ENCODE results near the gene RABL6.
A peak's percentile ranks its signal among the peaks of the same experiment; 100 is the strongest.
"Not testable (repeated sequence)": the region's sequence is repeated elsewhere in the genome, so short reads cannot be mapped to it uniquely, and the experiment has no call there.

RABL6 gene

DNA sequence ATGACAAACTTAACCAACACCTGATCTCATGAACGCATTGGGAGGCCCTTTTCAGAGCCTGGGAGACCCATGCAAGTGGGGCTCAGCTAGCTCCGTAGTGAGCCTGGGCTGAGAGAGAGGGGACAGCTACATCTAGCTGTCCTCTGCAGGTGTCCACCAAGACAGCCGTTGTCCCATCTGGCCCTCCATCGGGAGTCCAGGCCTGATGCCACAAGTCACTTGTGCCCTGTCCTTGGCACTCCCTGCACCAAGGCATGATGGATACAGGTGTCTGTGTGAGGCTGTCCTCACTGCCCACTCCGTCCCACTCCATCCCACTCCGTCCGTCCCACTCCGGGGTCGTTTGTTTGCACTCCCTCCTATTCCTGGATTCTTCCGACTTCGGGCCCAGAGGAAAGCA, 60.9 kb downstream of the RABL6 start:
- peaks cover 0 to 3% (median 0%) of the 10 kb centered on the region in 5 donors for H3K9me3 ChIP-seq (ENCODE audit: control insufficient read depth in 5 of 5, low read length in 5 of 5)
- peaks cover 0 to 4% (median 3%) of the 10 kb centered on the region in 5 donors for H3K36me3 ChIP-seq (ENCODE audit: control insufficient read depth in 5 of 5, insufficient read depth in 5 of 5, low read length in 5 of 5)
- H3K27ac ChIP-seq (ENCODE audit: low read depth, low read length): no peak overlapping the region
- H3K4me3 ChIP-seq (ENCODE audit: low read depth in 1 of 5, low read length in 5 of 5): no peak overlapping the region
- H3K9ac ChIP-seq (ENCODE audit: low read length in 5 of 5): no peak overlapping the region
- H3K4me1 ChIP-seq (ENCODE audit: control insufficient read depth in 5 of 5, insufficient read depth in 5 of 5, low read length in 5 of 5): peaks cover 2 to 20% (median 18%) of the 10 kb centered on the region in 5 donors
- H3K27me3 ChIP-seq (ENCODE audit: control insufficient read depth in 5 of 5, insufficient read depth in 4 of 5, low read length in 5 of 5): no peaks in the 10 kb centered on the region

DNA sequence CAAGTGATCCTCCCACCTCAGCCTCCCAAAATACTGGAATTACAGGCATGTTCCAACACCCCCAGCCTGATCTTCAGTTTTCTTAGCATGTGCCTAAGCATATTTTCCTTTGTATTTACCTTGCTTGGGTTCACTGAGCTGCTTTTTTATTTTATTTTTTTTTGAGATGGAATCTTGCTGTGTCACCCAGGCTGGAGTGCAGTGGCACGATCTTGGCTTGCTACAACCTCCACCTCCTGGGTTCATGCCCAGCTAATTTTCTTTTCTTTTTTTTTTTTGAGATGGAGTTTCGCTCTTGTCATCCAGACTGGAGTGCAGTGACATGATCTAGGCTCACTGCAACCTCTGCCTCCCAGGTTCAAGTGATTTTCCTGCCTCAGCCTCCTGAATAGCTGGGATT, 61.9 kb downstream of the RABL6 start:
- H3K36me3 ChIP-seq (ENCODE audit: control insufficient read depth in 5 of 5, insufficient read depth in 5 of 5, low read length in 5 of 5); H3K27me3 ChIP-seq (ENCODE audit: control insufficient read depth in 5 of 5, insufficient read depth in 4 of 5, low read length in 5 of 5); H3K4me3 ChIP-seq (ENCODE audit: low read depth in 1 of 5, low read length in 5 of 5); H3K9me3 ChIP-seq (ENCODE audit: control insufficient read depth in 5 of 5, low read length in 5 of 5); H3K9ac ChIP-seq (ENCODE audit: low read length in 5 of 5); H3K27ac ChIP-seq (ENCODE audit: low read depth, low read length): not testable (repeated sequence)
- peaks cover 2 to 17% (median 12%) of the 10 kb centered on the region in 5 donors for H3K4me1 ChIP-seq (ENCODE audit: control insufficient read depth in 5 of 5, insufficient read depth in 5 of 5, low read length in 5 of 5)

DNA sequence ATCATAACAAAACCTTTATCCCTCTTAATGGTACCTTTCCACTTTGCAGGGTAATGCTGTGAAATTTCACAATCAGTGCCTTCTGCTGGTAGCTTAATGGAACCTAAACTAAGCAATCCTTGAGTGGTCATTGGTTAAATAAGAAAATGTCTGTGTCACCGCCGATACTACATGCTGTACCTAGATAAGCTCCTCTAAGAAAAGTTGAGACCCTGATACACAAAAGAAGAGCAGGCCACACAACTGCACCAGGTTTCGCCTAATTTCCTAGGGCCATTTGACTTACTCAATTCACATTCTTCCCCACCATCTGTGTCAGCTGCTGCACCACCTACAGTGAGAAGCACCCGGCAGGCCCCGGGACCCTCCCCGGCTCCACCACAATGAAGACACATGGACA, 67.4 kb downstream of the RABL6 start:
- Histone ChIP-seq H3K4me1 (ENCODE audit: control insufficient read depth in 5 of 5, insufficient read depth in 5 of 5, low read length in 5 of 5) (no peaks in the 10 kb centered on the region), H3K36me3 (ENCODE audit: control insufficient read depth in 5 of 5, insufficient read depth in 5 of 5, low read length in 5 of 5) (no peaks in the 10 kb centered on the region), H3K4me3 (ENCODE audit: low read depth in 1 of 5, low read length in 5 of 5) (no peak overlapping the region), H3K27ac (ENCODE audit: low read depth, low read length) (no peak overlapping the region), H3K27me3 (ENCODE audit: control insufficient read depth in 5 of 5, insufficient read depth in 4 of 5, low read length in 5 of 5) (no peaks in the 10 kb centered on the region), H3K9ac (ENCODE audit: low read length in 5 of 5) (no peak overlapping the region), H3K9me3 (ENCODE audit: control insufficient read depth in 5 of 5, low read length in 5 of 5) (no peaks in the 10 kb centered on the region)

DNA sequence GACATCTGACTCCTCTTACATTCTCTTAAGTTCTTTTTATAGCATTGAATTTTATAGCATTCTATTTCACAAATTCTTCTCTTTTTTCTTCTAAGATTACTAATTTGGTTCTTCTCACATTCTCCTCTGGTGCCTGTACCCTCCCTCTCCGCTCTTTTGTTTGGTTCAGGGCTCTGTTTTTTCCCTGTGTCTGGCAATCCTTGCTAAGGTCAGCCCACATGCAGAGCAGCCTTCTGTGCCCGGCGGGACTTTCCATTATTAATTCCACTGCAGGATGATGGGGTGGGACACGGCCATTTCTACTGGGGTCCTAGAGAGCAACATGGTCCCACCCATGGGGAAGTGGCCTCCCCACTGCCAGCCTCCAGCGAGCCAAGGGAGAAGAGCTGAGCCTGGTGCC, 68.7 kb downstream of the RABL6 start:
- no peak overlapping the region for H3K9ac ChIP-seq (ENCODE audit: low read length in 5 of 5)
- H3K4me3 ChIP-seq (ENCODE audit: low read depth in 1 of 5, low read length in 5 of 5): no peak overlapping the region
- H3K27ac ChIP-seq (ENCODE audit: low read depth, low read length): no peak overlapping the region
- H3K27me3 ChIP-seq (ENCODE audit: control insufficient read depth in 5 of 5, insufficient read depth in 4 of 5, low read length in 5 of 5): peaks cover 0 to 2% (median 0%) of the 10 kb centered on the region in 5 donors
- no peaks in the 10 kb centered on the region for H3K9me3 ChIP-seq (ENCODE audit: control insufficient read depth in 5 of 5, low read length in 5 of 5)
- no peaks in the 10 kb centered on the region for H3K36me3 ChIP-seq (ENCODE audit: control insufficient read depth in 5 of 5, insufficient read depth in 5 of 5, low read length in 5 of 5)
- peaks cover 0 to 2% (median 1%) of the 10 kb centered on the region in 5 donors for H3K4me1 ChIP-seq (ENCODE audit: control insufficient read depth in 5 of 5, insufficient read depth in 5 of 5, low read length in 5 of 5)

DNA sequence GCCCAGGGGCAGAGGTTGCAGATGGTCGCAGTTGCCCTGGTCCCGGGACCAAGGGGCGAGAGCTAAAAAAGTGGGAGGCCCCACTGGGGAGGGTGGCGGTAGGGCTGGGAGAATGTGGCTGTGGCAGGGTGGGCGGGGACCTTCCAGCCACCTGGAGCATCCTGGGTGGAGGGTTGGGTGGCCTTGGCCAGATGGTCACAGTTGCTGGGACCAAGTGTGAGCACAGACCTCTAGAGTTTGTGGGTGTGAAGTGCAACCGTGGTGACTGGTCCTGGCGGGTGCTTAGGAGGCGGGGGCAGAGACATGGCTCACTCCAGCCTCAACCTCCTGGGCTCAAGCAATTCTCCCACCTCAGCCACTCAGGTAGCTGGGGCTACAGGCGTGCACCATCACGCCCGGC, 72.9 kb downstream of the RABL6 start:
- no peak overlapping the region for H3K27ac ChIP-seq (ENCODE audit: low read depth, low read length)

DNA sequence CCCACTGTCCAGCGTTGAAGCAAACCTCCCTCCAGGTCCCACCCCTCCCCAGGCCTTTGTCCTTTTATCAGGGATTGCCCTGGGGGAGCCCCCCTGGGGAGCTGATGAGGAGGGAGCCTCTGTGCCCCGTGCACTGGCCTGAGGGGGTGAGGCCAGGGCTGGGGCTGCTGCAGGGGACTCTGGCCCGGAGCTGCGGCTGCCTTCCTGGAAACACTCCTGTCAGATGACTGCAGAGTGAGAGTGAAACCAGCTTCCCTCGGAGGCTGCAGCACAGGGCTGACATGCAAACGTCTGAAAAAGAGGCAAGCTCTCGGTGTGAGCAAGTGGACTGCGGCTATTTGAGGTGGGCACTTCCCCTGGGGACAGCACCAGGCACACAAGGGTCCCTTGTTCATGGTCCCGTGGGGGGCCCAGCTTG, 74.0 kb downstream of the RABL6 start:
- H3K4me1 ChIP-seq (ENCODE audit: control insufficient read depth in 5 of 5, insufficient read depth in 5 of 5, low read length in 5 of 5): peaks cover 2 to 27% (median 18%) of the 10 kb centered on the region in 5 donors
- no peak overlapping the region for H3K27ac ChIP-seq (ENCODE audit: low read depth, low read length)
- peaks cover 0 to 11% (median 0%) of the 10 kb centered on the region in 5 donors for H3K27me3 ChIP-seq (ENCODE audit: control insufficient read depth in 5 of 5, insufficient read depth in 4 of 5, low read length in 5 of 5)
- peak overlapping the region in 3 of 5 donors; percentile 27 to 58 (median 50) for H3K4me3 ChIP-seq (ENCODE audit: low read depth in 1 of 5, low read length in 5 of 5)
- H3K9me3 ChIP-seq (ENCODE audit: control insufficient read depth in 5 of 5, low read length in 5 of 5): no peaks in the 10 kb centered on the region
- H3K36me3 ChIP-seq (ENCODE audit: control insufficient read depth in 5 of 5, insufficient read depth in 5 of 5, low read length in 5 of 5): no peaks in the 10 kb centered on the region
- peak overlapping the region in 2 of 5 donors; percentile 51 to 60 for H3K9ac ChIP-seq (ENCODE audit: low read length in 5 of 5)

More for the DNA sequence above, 72.9 kb downstream of the RABL6 start:
- Histone ChIP-seq H3K9ac (ENCODE audit: low read length in 5 of 5) (no peak overlapping the region), H3K27me3 (ENCODE audit: control insufficient read depth in 5 of 5, insufficient read depth in 4 of 5, low read length in 5 of 5) (peaks cover 0 to 11% (median 0%) of the 10 kb centered on the region in 5 donors), H3K4me3 (ENCODE audit: low read depth in 1 of 5, low read length in 5 of 5) (no peak overlapping the region), H3K9me3 (ENCODE audit: control insufficient read depth in 5 of 5, low read length in 5 of 5) (no peaks in the 10 kb centered on the region), H3K4me1 (ENCODE audit: control insufficient read depth in 5 of 5, insufficient read depth in 5 of 5, low read length in 5 of 5) (peaks cover 2 to 21% (median 16%) of the 10 kb centered on the region in 5 donors), H3K36me3 (ENCODE audit: control insufficient read depth in 5 of 5, insufficient read depth in 5 of 5, low read length in 5 of 5) (no peaks in the 10 kb centered on the region)

DNA sequence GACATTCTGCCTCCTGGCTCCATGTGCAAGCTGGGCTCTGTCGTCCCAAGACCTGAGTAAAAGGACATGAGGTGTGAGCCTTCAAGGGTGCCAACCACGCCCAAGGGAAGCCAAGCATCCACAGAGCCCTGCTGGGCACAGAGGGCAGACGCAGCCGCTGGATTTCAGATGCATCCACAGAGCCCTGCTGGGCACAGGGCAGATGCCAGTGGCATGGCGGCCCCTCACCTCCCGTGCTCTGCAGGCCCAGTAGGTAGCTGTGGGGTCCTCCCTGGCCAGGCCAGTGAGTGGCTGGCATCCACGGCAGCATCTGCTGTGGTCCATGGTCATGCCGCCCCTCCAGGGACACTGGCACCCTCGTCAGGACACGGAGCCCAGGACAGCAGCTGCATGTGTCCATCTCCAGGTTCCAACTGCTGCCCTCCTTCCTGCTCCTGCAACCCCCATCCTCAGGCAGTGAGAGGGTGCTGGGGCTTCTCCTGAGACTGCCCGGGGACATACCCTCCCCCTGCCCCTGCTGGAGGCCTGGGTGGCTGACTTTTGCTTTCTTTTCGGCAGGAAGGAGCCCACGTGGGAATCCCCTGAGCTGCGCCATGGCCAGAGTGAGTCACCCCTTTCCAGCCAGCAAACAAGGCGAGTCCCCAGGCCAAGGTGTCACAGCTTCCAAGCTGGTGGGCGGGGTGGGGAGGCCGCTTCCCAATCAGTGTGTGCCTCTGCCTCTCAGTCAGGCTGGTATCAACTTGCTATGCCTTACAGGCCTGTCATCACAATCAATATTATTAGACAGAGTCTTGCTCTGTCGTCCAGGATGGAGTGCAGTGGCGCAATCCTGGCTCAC, 74.6 kb downstream of the RABL6 start:
- Histone ChIP-seq H3K36me3 (ENCODE audit: control insufficient read depth in 5 of 5, insufficient read depth in 5 of 5, low read length in 5 of 5) (no peaks in the 10 kb centered on the region), H3K27me3 (ENCODE audit: control insufficient read depth in 5 of 5, insufficient read depth in 4 of 5, low read length in 5 of 5) (peaks cover 0 to 11% (median 0%) of the 10 kb centered on the region in 5 donors), H3K9me3 (ENCODE audit: control insufficient read depth in 5 of 5, low read length in 5 of 5) (no peaks in the 10 kb centered on the region), H3K4me3 (ENCODE audit: low read depth in 1 of 5, low read length in 5 of 5) (peak overlapping the region in 4 of 5 donors; percentile 43 to 58 (median 49)), H3K9ac (ENCODE audit: low read length in 5 of 5) (peak overlapping the region in 2 of 5 donors; percentile 51 to 60), H3K27ac (ENCODE audit: low read depth, low read length) (no peak overlapping the region), H3K4me1 (ENCODE audit: control insufficient read depth in 5 of 5, insufficient read depth in 5 of 5, low read length in 5 of 5) (peaks cover 2 to 33% (median 24%) of the 10 kb centered on the region in 5 donors)

DNA sequence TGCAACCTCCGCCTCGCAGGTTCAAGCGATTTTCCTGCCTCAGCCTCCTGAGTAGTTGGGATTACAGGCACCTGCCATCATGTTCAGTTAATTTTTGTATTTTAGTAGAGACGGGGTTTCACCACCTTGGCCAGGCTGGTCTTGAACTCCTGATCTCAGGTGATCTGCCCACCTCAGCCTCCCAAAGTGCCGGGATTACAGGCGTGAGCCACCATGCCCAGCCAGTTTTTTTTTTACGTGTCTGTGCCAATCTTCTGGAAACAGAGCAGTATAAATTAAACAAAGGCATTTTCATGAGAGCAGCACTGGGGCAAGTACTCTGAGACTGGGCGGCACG, 75.2 kb downstream of the RABL6 start:
- Histone ChIP-seq H3K27me3 (ENCODE audit: control insufficient read depth in 5 of 5, insufficient read depth in 4 of 5, low read length in 5 of 5) (peaks cover 0 to 11% (median 0%) of the 10 kb centered on the region in 5 donors), H3K4me3 (ENCODE audit: low read depth in 1 of 5, low read length in 5 of 5) (peak overlapping the region in 1 of 5 donors; percentile 58), H3K4me1 (ENCODE audit: control insufficient read depth in 5 of 5, insufficient read depth in 5 of 5, low read length in 5 of 5) (peaks cover 2 to 36% (median 27%) of the 10 kb centered on the region in 5 donors)
- H3K9ac ChIP-seq (ENCODE audit: low read length in 5 of 5); H3K9me3 ChIP-seq (ENCODE audit: control insufficient read depth in 5 of 5, low read length in 5 of 5); H3K36me3 ChIP-seq (ENCODE audit: control insufficient read depth in 5 of 5, insufficient read depth in 5 of 5, low read length in 5 of 5); H3K27ac ChIP-seq (ENCODE audit: low read depth, low read length): not testable (repeated sequence)

DNA sequence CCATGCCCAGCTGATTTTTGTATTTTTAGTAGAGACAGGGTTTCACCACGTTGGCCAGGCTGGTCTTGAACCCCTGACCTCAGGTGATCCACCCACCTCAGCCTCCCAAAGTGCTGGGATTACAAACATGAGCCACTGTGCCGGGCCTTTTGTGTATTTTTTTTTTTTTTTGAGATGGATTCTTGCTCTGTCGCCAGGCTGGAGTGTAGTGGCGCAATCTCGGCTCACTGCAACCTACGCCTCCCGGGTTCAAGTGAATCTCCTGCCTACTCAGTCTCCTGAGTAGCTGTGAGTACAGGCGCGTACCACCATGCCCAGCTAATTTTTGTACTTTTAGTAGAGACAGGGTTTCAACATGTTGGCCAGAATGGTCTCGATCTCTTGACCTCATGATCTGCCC, 75.9 kb downstream of the RABL6 start:
- H3K36me3 ChIP-seq (ENCODE audit: control insufficient read depth in 5 of 5, insufficient read depth in 5 of 5, low read length in 5 of 5); H3K9ac ChIP-seq (ENCODE audit: low read length in 5 of 5); H3K27ac ChIP-seq (ENCODE audit: low read depth, low read length); H3K4me3 ChIP-seq (ENCODE audit: low read depth in 1 of 5, low read length in 5 of 5); H3K9me3 ChIP-seq (ENCODE audit: control insufficient read depth in 5 of 5, low read length in 5 of 5): not testable (repeated sequence)
- H3K27me3 ChIP-seq (ENCODE audit: control insufficient read depth in 5 of 5, insufficient read depth in 4 of 5, low read length in 5 of 5): peaks cover 0 to 11% (median 0%) of the 10 kb centered on the region in 5 donors
- peaks cover 2 to 36% (median 27%) of the 10 kb centered on the region in 5 donors for H3K4me1 ChIP-seq (ENCODE audit: control insufficient read depth in 5 of 5, insufficient read depth in 5 of 5, low read length in 5 of 5)

DNA sequence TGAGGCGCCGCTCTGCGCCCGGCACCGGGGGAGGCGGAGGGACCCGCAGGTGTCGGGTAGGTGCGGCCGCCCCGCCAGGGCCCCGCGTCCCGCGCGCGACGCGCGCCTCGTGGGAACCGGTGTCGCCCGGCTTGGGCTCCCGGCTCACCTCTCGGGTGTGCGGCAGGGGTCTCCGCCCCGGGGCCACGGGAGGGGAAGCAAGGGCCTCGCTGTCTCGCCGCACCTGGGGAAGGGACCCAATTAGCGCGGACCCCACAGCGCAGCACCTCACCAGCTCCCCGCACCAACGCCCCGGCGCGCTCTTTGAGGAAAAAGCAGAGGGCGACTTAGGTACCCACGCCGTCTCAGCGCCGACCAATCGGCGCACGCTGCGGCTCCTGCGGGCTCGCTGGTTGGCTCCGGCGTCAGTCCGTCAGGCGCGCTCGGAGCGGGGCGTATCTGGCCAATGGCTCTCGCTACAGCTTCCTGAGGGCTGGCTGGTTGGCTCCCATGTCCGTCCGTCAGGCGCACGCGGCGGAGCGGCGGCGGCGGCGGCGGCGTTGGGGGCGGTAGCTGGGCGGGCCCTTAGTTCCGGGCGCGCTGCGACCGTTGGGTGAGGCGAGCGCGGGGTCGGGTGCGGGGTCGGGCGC, 78.3 kb downstream of the RABL6 start, which contains the start of gene TRAF2:
Gene TRAF2 (plus strand): TSS at position 567 of the 629 bp plus-strand sequence. CDS start 12,225 bp downstream, outside the sequence.
- peaks cover 0 to 11% (median 0%) of the 10 kb centered on the region in 5 donors for H3K27me3 ChIP-seq (ENCODE audit: control insufficient read depth in 5 of 5, insufficient read depth in 4 of 5, low read length in 5 of 5)
- H3K27ac ChIP-seq (ENCODE audit: low read depth, low read length): peak within 1 kb of the TSS; percentile 95
- peaks cover 2 to 36% (median 27%) of the 10 kb centered on the region in 5 donors for H3K4me1 ChIP-seq (ENCODE audit: control insufficient read depth in 5 of 5, insufficient read depth in 5 of 5, low read length in 5 of 5)

More for the DNA sequence above, 78.3 kb downstream of the RABL6 start, which contains the start of gene TRAF2:
- Histone ChIP-seq H3K9me3 (ENCODE audit: control insufficient read depth in 5 of 5, low read length in 5 of 5) (no peaks in the 10 kb centered on the region), H3K36me3 (ENCODE audit: control insufficient read depth in 5 of 5, insufficient read depth in 5 of 5, low read length in 5 of 5) (peaks cover 0 to 10% (median 5%) of the 10 kb centered on the region in 5 donors), H3K4me3 (ENCODE audit: low read depth in 1 of 5, low read length in 5 of 5) (peak within 1 kb of the TSS in 4 of 5 donors; percentile 66 to 85 (median 76)), H3K9ac (ENCODE audit: low read length in 5 of 5) (peak within 1 kb of the TSS; percentile 73 to 96 (median 90))

Measured in subcutaneous abdominal adipose tissue (tissue), 5 donors.